HG03139 (cell line): ENCODE measurements around the gene GPRIN2.
"Not testable (repeated sequence)": the region's sequence is repeated elsewhere in the genome, so short reads cannot be mapped to it uniquely, and the experiment has no call there.

Source experiments
- ATAC-seq: cut with Tn5 transposase; IDR thresholded peaks from one replicate; pipeline ENCODE4 v1.9.1; 2021; ENCODE audit not compliant: unreplicated experiment

GPRIN2 gene

GRCh38 chr10:46556515-46557318, at the start of gene GPRIN2:
Gene GPRIN2 (minus strand): TSS chr10:46556658. CDS start chr10:46550736, 5,922 bp downstream.
- ATAC-seq = no peak

GRCh38 chr10:46600516-46600915, 44.1 kb upstream of the GPRIN2 start:
- ATAC-seq = peak; percentile 45

GRCh38 chr10:46597616-46598246, 41.3 kb upstream of the GPRIN2 start:
- peak; percentile 76 for ATAC-seq

- ATAC-seq = not testable (repeated sequence)
Measured at GRCh38 chr10:46596570-46596969, 40.1 kb upstream of the GPRIN2 start.

- not testable (repeated sequence) for ATAC-seq
Measured at GRCh38 chr10:46594453-46595063, 38.1 kb upstream of the GPRIN2 start.

- ATAC-seq = not testable (repeated sequence)
Measured at GRCh38 chr10:46593307-46593706, 36.8 kb upstream of the GPRIN2 start.

GRCh38 chr10:46591053-46591452, 34.6 kb upstream of the GPRIN2 start:
- not testable (repeated sequence) for ATAC-seq

GRCh38 chr10:46589589-46589988, 33.1 kb upstream of the GPRIN2 start:
- not testable (repeated sequence) for ATAC-seq

GRCh38 chr10:46588221-46588620, 31.8 kb upstream of the GPRIN2 start:
- ATAC-seq = not testable (repeated sequence)

GRCh38 chr10:46587546-46587945, 31.1 kb upstream of the GPRIN2 start:
- not testable (repeated sequence) for ATAC-seq

- not testable (repeated sequence) for ATAC-seq
Measured at GRCh38 chr10:46585246-46585645, 28.8 kb upstream of the GPRIN2 start.

GRCh38 chr10:46584196-46584595, 27.7 kb upstream of the GPRIN2 start:
- ATAC-seq = not testable (repeated sequence)

GRCh38 chr10:46582568-46582967, 26.1 kb upstream of the GPRIN2 start:
- ATAC-seq = not testable (repeated sequence)

GRCh38 chr10:46581997-46582396, 25.5 kb upstream of the GPRIN2 start:
- ATAC-seq = not testable (repeated sequence)

- not testable (repeated sequence) for ATAC-seq
Measured at GRCh38 chr10:46579378-46579777, 22.9 kb upstream of the GPRIN2 start.

- not testable (repeated sequence) for ATAC-seq
Measured at GRCh38 chr10:46578474-46579178, 22.2 kb upstream of the GPRIN2 start, which contains the start of gene SYT15. Gene SYT15 (plus strand): TSS chr10:46579128. CDS start chr10:46579169, 41 bp downstream.

- not testable (repeated sequence) for ATAC-seq
Measured at GRCh38 chr10:46577624-46578473, 21.4 kb upstream of the GPRIN2 start.

GRCh38 chr10:46573884-46574283, 17.4 kb upstream of the GPRIN2 start:
- ATAC-seq = not testable (repeated sequence)

GRCh38 chr10:46573314-46573713, 16.9 kb upstream of the GPRIN2 start:
- not testable (repeated sequence) for ATAC-seq

GRCh38 chr10:46572765-46573164, 16.3 kb upstream of the GPRIN2 start:
- ATAC-seq = not testable (repeated sequence)
